AG10803 (cell line): ENCODE measurements around the gene TUBB.

ENCODE experiments used
- DNase-seq: peaks from one replicate; pipeline ENCODE4 v3.0.0; 2010; ENCODE audit warnings: low read depth
- H3K4me3 ChIP-seq: 2 replicates; pipeline ENCODE4 v1.5.1; 2011; ENCODE audit warnings: mild to moderate bottlenecking, low read length, control low read depth
- CTCF ChIP-seq: conservative IDR thresholded peaks from 2 replicates; pipeline ENCODE4 v1.5.1; 2011; ENCODE audit warnings: mild to moderate bottlenecking, low read length, control low read depth, inconsistent platforms

Gene TUBB

GRCh38 chr6:30703011-30703410 is 17.1 kb upstream of the TUBB start:
- no peak overlapping the region for H3K4me3 ChIP-seq
- DNase-seq, result no peak
- TF ChIP-seq CTCF, result no peak

- H3K4me3 ChIP-seq, result no peak overlapping the region
- TF ChIP-seq CTCF, result no peak
- DNase-seq, result no peak
These were observed 16.3 kb upstream of the TUBB start for GRCh38 chr6:30703821-30704220.

- no peak for TF ChIP-seq CTCF
- no peak overlapping the region for H3K4me3 ChIP-seq
- DNase-seq, result no peak
These were observed 14.5 kb upstream of the TUBB start for GRCh38 chr6:30705620-30706019.

- no peak overlapping the region for H3K4me3 ChIP-seq
- TF ChIP-seq CTCF, result no peak
- DNase-seq, result no peak
These were observed 12.8 kb upstream of the TUBB start for GRCh38 chr6:30707281-30707850.

- no peak for DNase-seq
- no peak overlapping the region for H3K4me3 ChIP-seq
- no peak for TF ChIP-seq CTCF
These were observed 10.9 kb upstream of the TUBB start for GRCh38 chr6:30709101-30709868.

GRCh38 chr6:30711758-30712380 is 8.3 kb upstream of the TUBB start:
- TF ChIP-seq CTCF, result no peak
- H3K4me3 ChIP-seq, result no peak overlapping the region
- no peak for DNase-seq
